NOMO-1 (cell line): ENCODE data around the gene SPDYE16.
"Not testable (repeated sequence)": the region's sequence is repeated elsewhere in the genome, so short reads cannot be mapped to it uniquely, and the experiment has no call there.

ENCODE experiments used
- DNase-seq, 2 experiments: peaks; one replicate each; lab custom pipeline; 2025; ENCODE audit not compliant: unreplicated experiment in 2 of 2; lab: John Stamatoyannopoulos, UW

The SPDYE16 gene

GRCh38 chr7:76549855-76550248 lies 6.8 kb upstream of the SPDYE16 start:
- not testable (repeated sequence) for DNase-seq

GRCh38 chr7:76549025-76549854 lies 6.1 kb upstream of the SPDYE16 start:
- peak; percentile 99 for DNase-seq

GRCh38 chr7:76531643-76532042 lies 11.5 kb downstream of the SPDYE16 start:
- not testable (repeated sequence) for DNase-seq

- not testable (repeated sequence) for DNase-seq
Measured at GRCh38 chr7:76526183-76526582, 16.9 kb downstream of the SPDYE16 start.

DNA sequence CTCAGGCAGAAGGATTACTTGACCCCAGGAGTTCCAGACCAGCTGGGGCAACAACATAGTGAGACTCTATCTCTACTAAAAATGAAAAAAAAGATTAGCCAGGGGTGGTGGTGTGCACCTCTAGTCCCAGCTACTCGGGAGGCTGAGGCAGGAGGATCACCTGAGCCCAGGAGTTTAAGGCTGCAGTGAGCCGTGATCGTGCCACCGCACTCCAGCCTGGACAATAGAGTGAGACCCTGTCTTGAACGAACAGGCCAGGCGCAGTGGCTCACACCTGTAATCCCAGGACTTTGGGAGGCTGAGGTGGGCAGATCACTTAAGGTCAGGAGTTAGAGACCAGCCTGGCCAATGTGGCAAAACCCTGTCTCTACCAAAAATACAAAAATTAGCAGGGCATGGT lies 26.2 kb downstream of the SPDYE16 start:
- DNase-seq, result not testable (repeated sequence)

DNA sequence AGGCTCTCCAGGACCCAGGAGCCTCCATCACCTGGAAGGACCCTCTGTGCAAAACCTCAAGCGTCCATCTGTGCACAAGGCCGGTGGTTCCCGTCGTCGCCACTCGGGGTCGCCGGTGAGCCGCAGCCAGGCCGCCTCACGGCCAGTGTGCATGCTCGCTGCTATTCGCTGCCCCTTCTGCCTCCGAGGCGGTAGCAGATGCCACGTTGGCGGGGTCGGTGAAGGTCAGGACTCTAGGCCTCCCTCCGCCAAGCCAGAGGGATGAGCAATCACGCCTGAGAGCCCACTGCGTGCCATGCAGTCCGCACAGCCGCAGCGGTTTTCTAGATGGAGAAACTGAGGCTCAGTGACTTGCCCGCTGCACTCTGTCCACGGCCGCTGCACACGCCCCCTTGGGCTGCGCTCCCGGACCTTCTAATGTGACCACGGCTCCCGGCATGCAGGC lies 27.1 kb downstream of the SPDYE16 start:
- peak; percentile 20 to 26 for DNase-seq

DNA sequence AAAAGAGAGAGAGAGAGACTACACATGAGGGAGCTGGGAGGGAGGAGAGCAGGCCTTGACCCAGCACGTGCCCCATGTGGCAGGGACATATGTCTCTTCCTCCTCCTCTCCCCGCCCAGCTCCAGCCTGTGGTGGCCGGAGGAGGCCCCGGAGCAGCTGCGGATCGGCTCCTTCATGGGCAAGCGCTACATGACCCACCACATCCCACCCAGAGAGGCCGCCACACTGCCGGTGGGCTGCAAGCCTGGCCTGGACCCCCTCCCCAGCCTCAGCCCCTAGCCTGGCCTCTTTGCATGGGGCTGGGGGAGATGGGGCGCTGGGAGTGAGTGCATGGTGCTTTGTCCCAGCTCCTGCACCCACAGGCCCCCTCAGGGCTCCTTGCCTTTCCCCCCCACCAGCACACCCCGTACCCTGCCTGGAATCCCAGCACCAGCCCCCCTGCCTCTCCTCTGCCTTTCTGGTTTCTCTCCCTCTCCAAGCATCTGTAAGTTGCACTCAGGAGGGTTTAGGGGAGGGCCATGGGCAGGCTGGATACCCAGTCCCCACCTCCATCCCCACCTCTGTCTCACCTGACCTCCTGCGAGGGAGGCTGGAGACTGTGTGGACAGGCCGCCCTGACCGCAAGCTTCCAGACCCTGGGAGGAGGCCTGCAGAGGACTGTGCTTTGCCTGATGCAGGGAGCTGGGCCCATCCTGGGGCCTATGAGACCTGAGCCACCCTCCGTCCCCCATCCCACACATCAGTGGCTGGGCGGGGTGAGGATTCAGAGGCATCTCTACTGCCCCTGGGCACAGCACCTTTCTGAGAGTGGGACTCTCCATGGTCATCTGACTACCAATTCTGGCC lies 27.9 kb downstream of the SPDYE16 start:
- DNase-seq, result no peak

- no peak for DNase-seq
Measured at GRCh38 chr7:76513817-76514799, 29.0 kb downstream of the SPDYE16 start.

DNA sequence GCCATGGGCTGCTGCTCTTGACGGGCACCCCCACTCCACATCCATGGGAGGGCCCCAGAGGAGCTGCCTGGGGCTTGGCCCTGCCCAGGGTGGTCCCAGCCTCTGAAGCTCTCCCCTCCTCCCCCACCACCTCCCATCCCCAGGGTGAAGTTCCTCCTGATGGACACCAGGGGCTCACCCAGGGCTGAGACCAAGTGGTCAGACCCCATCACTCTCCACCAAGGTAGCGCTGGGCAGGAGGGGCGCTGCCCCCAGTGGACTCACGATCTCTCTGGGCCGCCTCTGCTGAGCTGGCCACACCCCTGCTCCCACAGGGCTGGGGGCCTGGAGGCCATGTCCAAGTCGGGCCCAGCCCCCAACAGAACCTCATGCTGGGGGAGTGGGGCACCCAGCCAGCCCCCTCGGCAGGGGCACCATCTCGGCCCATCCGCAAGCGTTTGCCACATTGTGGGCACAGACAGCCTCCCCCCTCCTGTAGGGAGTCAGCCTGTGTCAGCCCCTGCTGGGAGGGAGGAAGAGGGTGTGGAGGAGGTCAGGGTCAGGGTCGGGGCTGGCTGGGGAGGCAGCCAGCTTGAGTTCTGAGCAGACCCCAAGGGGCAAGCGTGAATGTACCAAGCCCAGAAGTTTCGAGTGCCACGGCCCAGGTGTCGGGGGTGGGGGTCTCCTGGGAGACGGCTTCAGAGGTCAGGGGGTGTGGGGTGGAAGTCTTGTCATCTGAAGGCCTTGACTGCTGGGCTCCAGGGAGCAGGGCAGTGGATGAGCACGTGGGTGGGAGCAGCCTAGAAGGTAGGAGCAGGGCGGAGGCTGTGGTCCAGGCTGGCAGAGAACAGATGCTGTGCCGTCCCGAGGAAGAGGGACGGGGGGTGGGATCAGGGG lies 29.9 kb downstream of the SPDYE16 start:
- no peak for DNase-seq

- not testable (repeated sequence) for DNase-seq
Measured at GRCh38 chr7:76511911-76512885, 30.9 kb downstream of the SPDYE16 start.

DNA sequence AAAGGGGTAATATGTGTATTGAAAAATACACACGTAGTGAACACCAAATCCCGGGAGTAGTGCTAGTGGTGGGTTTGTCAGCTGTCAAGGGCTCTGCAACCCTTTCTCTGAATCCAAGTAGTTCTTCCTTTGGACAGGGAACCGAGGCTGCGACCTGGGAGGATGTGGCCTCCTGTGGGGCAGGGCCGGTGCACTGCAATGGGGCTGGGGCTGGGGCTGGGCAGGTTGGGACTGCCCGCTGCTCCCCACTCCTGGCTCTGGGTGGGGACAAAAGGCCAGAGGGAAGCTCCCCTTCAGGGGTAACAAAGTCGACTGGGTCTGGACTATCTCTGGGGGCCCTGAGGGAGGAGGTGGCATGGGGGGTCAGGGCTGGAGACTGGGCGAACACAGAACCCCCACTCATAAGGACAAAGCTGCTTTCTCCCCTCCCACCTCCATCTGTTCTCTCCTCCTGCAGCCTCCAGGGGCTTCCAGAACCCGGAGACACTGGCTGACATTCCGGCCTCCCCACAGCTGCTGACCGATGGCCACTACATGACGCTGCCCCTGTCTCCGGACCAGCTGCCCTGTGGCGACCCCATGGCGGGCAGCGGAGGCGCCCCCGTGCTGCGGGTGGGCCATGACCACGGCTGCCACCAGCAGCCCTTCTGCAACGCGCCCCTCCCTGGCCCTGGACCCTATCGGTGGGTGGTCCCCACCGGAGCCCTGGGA lies 31.7 kb downstream of the SPDYE16 start:
- DNase-seq, result not testable (repeated sequence)

GRCh38 chr7:76509931-76510877 lies 32.9 kb downstream of the SPDYE16 start, which contains the start of gene UPK3B:
TSS of gene UPK3B (plus strand) at chr7:76510552. CDS start at chr7:76510653, 101 bp downstream.
- no peak for DNase-seq

DNA sequence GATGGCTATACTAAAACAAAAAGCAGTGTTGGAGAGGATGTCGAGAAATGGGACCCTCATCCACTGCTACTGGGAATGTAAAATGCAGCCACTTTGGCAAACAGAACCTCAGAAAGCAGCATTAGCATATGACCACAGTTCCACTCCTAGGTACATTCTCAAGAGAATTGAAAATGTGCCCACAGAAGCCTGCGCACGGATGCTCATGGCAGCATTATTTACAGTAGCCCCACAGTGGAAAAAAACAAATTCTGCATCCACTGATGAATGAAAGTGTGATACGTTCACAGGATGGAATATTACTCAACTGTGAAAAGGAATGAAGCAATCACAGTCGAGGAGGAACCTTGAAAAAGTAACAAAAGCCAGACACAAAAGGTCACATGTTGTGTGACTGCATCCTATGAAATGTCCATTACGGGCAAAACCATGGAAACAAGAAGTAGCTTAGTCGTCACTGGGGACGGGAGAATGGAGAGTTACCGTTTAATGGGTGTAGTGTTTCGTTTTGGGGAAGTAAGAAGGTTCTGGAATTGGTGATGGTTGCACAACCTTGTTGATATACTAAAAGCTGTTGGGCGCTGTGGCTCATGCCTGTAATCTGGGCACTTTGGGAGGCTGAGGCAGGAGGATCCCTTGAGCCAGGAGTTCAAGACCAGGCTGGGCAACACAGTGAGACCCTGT lies 35.2 kb downstream of the SPDYE16 start:
- peak; percentile 92 to 99 for DNase-seq

- not testable (repeated sequence) for DNase-seq
Measured at GRCh38 chr7:76506643-76507042, 36.5 kb downstream of the SPDYE16 start.

DNA sequence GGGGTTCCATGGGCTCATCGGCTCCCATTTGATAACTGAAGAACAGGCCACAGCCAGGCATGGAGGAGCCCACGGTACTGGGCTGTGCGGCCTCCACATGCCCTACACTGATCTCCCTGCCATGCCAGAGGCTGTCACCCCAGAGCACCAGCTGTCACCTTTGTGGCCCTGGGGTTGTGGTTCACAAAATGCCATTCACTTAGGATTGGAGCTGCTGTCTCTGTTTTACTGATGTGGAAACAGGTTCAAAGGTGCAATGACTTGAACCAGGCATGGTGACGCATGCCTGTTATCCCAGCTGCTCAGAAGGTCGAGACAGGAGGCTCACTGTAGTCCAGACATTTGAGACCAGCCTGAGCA lies 37.0 kb downstream of the SPDYE16 start:
- DNase-seq, result no peak
